GM12878 (cell line): ENCODE measurements around the gene ATP6V1F. TPM values are rescaled to one million over a fixed set of nuclear protein-coding genes. Genes with fewer than 3 reads are reported as not detected.

ENCODE experiments used
- ATAC-seq: fragments of 200-7000 bp; cut with Tn5 transposase; 3 replicates; pipeline ENCODE4 v1.9.1; 2020; ENCODE audit warnings: mild to moderate bottlenecking, moderate library complexity
- BruUV-seq: library from RNA; stranded (reverse); fragments of 400-500 nt; replicated peaks from 2 replicates; lab custom pipeline; 2021; lab: Mats Ljungman, UMichigan
- CTCF ChIA-PET: fragments of 300-600 bp; sonication (Branson Sonifier 250); formaldehyde crosslinking; extraction: SDS; loops from one replicate; lab custom pipeline; 2021; ENCODE audit warnings: inconsistent platforms; lab: Yijun Ruan, JAX
- POLR2A ChIA-PET: fragments of 350-600 bp; formaldehyde crosslinking; extraction: SDS; loops from one replicate; lab custom pipeline; 2021; ENCODE audit warnings: inconsistent platforms; lab: Charles Lee
- RAD21 ChIA-PET: fragments of 300-600 bp; sonication (Branson Sonifier 250); formaldehyde crosslinking; loops from one replicate; lab custom pipeline; 2023; ENCODE audit warnings: antibody characterized with exemption; ENCODE audit not compliant: unreplicated experiment; lab: Charles Lee
- SMC1A ChIA-PET: fragments of 300-600 bp; sonication (Branson Sonifier 250); formaldehyde crosslinking; loops from one replicate; lab custom pipeline; 2023; ENCODE audit not compliant: unreplicated experiment, uncharacterized antibody; lab: Charles Lee
- DNase-seq: peaks from one replicate; pipeline ENCODE4 v3.0.0-alpha.2; 2011; ENCODE audit warnings: low read depth, low spot score
- FAIRE-seq: peaks from 3 replicates; lab custom pipeline; 2011; peaks lifted over from hg19 to GRCh38; lab: Jason Lieb, UNC
- H2AFZ ChIP-seq: 2 replicates; pipeline ENCODE4 v1.6.0; 2011; ENCODE audit warnings: low read depth, low read length, control low read depth; ENCODE audit not compliant: control insufficient read depth
- H3K27ac ChIP-seq: 2 replicates; pipeline ENCODE4 v1.5.1; 2011; ENCODE audit warnings: control low read depth; ENCODE audit not compliant: control insufficient read depth, insufficient read depth
- H3K27me3 ChIP-seq, 2 experiments: replicated peaks in 1 of 2; 2 replicates each; pipeline versions ENCODE4 v1.6.0 to v1.6.1; 2011; ENCODE audit warnings: low read length in 1 of 2; ENCODE audit not compliant: control insufficient read depth in 2 of 2, insufficient read depth in 2 of 2
- H3K36me3 ChIP-seq, 2 experiments: 2 replicates each; pipeline ENCODE4 v1.5.1; 2011; ENCODE audit warnings: low read length in 1 of 2; ENCODE audit not compliant: control insufficient read depth in 2 of 2, insufficient read depth in 2 of 2
- H3K4me1 ChIP-seq: 2 replicates; pipeline ENCODE4 v1.6.1; 2011; ENCODE audit warnings: mild to moderate bottlenecking, low read length, moderate library complexity, mixed read lengths; ENCODE audit not compliant: control insufficient read depth, insufficient read depth
- H3K4me2 ChIP-seq: 2 replicates; pipeline ENCODE4 v1.6.0; 2011; ENCODE audit warnings: control low read depth; ENCODE audit not compliant: control insufficient read depth, insufficient read depth
- H3K4me3 ChIP-seq: fragments of 200-600 bp; sonication (generic); 2 replicates; pipeline ENCODE4 v1.5.1; 2016
- H3K79me2 ChIP-seq: 2 replicates; pipeline ENCODE4 v1.6.0; 2011; ENCODE audit warnings: low read length; ENCODE audit not compliant: control insufficient read depth, insufficient read depth
- H3K9ac ChIP-seq: 2 replicates; pipeline ENCODE4 v1.8.0; 2011; ENCODE audit warnings: low read length, control low read depth, mixed read lengths; ENCODE audit not compliant: control insufficient read depth, insufficient read depth
- H3K9me3 ChIP-seq: replicated peaks from 3 replicates; pipeline ENCODE4 v1.5.1; 2011; ENCODE audit warnings: mild to moderate bottlenecking, low read length; ENCODE audit not compliant: control insufficient read depth, insufficient read depth
- H4K20me1 ChIP-seq: 2 replicates; pipeline ENCODE4 v1.6.0; 2011; ENCODE audit not compliant: control insufficient read depth, insufficient read depth
- CHD4 ChIP-seq: fragments of 200-600 bp; sonication (generic); IDR thresholded peaks from 2 replicates; pipeline ENCODE4 v1.6.1; 2016; ENCODE audit warnings: mild to moderate bottlenecking
- FOXM1 ChIP-seq: IDR thresholded peaks from 2 replicates; pipeline ENCODE4 v1.6.1; 2012; ENCODE audit warnings: low read depth, mild to moderate bottlenecking, inconsistent platforms, low read length, moderate library complexity
- NR2F1 ChIP-seq: fragments of 450-650 bp; conservative IDR thresholded peaks from 2 replicates; pipeline ENCODE4 v1.6.1; 2017; ENCODE audit warnings: mild to moderate bottlenecking
- POLR2AphosphoS2 ChIP-seq: IDR thresholded peaks from 2 replicates; pipeline ENCODE4 v1.6.1; 2011; ENCODE audit warnings: low read depth, mild to moderate bottlenecking, low read length, improper control_type of control experiment, moderate library complexity
- SREBF1 ChIP-seq: IDR thresholded peaks from 2 replicates; pipeline ENCODE4 v1.6.1; 2012; ENCODE audit warnings: mild to moderate bottlenecking, low read length
- SRF ChIP-seq, 2 experiments: IDR thresholded peaks; 2 replicates each; pipeline ENCODE4 v1.6.1; 2011; ENCODE audit warnings: low read depth in 2 of 2, low read length in 2 of 2, mild to moderate bottlenecking in 1 of 2, moderate library complexity in 1 of 2
- WGBS: methylation state at CpG from one replicate; pipeline ENCODE4 v1.1.6; 2016; ENCODE audit warnings: low lambda C conversion rate; ENCODE audit not compliant: insufficient replicate concordance, insufficient coverage; ENCODE audit errors: missing lambda C conversion rate; 5-methylcytosine and 5-hydroxymethylcytosine counted together
- in situ Hi-C: fragments of 300-500 bp; cut with MboI; formaldehyde crosslinking; loops from 9 replicates; pipeline ENCODE4 v1.14.3; 2018; ENCODE audit warnings: mixed read lengths
- intact Hi-C: fragments of 100-400 bp; cut with micrococcal nuclease; formaldehyde crosslinking; loops from one replicate; pipeline ENCODE4 v1.14.2; 2022; ENCODE audit not compliant: unreplicated experiment
- polyA plus RNA-seq, 11 experiments: library from polyadenylated mRNA; depleted of rRNA in 4 of 11; unstranded in 6 of 11; stranded (reverse) in 5 of 11; fragments of >200 nt; fragmentation: Nextera tagmentation in 4 of 11; fragmentation: Illumina TruSeq in 1 of 11; extraction: Ambion mirVana in 4 of 11; extraction: Trizol in 1 of 11; gene quantifications; 1 replicate in 1 of 11; 2 replicates in 10 of 11; pipeline versions ENCODE4 v1.2.1 to v1.2.3, GENCODE V29; 2011 to 2016; ENCODE audit warnings: inconsistent platforms in 2 of 11, missing spikeins in 2 of 11, low read depth in 1 of 11
- total RNA-seq, 4 experiments: library from RNA; depleted of rRNA in 3 of 4; stranded (reverse); fragments of >200 nt in 3 of 4; fragmentation: Illumina TruSeq in 1 of 4; extraction: Trizol in 1 of 4; gene quantifications; 2 replicates each; pipeline versions ENCODE4 v1.2.1 to v1.2.3, GENCODE V29; 2013 to 2021
- TF ChIP-seq, protein P1 (sequence below): IDR thresholded peaks from 2 replicates; pipeline ENCODE4 v1.6.1; 2011; ENCODE audit warnings: mild to moderate bottlenecking, low read depth, low read length, moderate library complexity; ENCODE audit not compliant: insufficient replicate concordance
- TF ChIP-seq, protein P2 (sequence below): IDR thresholded peaks from 2 replicates; pipeline ENCODE4 v1.6.1; 2011; ENCODE audit warnings: low read depth, mild to moderate bottlenecking, low read length, moderate library complexity, borderline replicate concordance; ENCODE audit errors: extremely low read depth
- TF ChIP-seq, protein P3 (sequence below): fragments of 450-650 bp; IDR thresholded peaks from 2 replicates; pipeline ENCODE4 v1.6.1; 2016; ENCODE audit warnings: mild to moderate bottlenecking
- TF ChIP-seq, protein P4 (sequence below): IDR thresholded peaks from 2 replicates; pipeline ENCODE4 v1.6.1; 2012; ENCODE audit warnings: low read depth, low read length, improper control_type of control experiment

Gene ATP6V1F
- total and polyA plus RNA-seq, 10 of the 15 experiments (the other 5 are each of a cell fraction or from before 2014, with no cell fraction given), result 111 to 343 (median 203) TPM

DNA sequence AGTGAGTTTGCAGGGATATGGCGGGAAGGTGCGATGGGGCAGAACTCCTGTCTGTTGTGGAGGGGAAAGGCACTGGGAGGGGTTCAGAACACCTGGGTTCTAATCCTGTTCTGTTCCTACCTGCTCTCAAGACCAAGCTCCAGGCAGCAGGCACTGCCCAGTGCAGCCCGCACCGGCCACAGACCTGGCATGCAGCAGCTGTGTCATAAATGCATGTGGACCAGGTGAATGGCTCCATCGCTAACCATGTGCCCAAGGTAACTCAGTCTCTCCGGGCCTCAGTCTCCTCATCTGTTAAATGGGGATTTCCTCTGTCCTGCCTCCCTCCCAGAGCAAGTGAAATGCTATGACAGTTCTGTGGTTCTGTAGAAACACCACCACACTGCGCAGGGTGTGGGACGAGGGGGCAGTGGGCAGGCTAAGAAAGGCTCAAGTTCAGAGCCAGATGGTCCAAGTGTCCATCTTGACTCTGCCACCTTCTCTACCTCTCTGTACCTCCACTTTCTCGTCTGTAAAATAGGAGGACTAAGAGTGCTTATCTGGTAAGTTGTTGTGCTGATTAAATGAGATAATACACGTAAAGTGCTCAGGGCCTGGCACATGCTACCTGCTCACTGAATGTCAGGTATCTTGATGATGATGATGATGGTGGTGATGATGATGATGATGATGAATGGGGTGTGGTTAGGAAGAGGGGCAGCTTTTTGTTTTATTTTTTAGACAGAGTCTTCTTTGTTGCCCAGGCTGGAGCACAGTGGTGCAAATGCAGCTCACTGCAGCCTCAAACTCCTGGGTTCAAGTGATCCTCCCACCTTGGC, 22.9 kb downstream of the ATP6V1F start:
- FAIRE-seq (no peak), DNase-seq (no peak), ATAC-seq (no peak)
- Histone ChIP-seq H3K4me3 (no peak overlapping the region), H3K9ac (no peak overlapping the region), H3K4me1 (peaks cover 12% of the 10 kb centered on the region), H3K79me2 (no peaks in the 10 kb centered on the region), H3K36me3 (no peaks in the 10 kb centered on the region), H4K20me1 (no peaks in the 10 kb centered on the region), H3K4me2 (no peak overlapping the region), H3K27me3 (peaks cover 0 to 1% of the 10 kb centered on the region in 2 experiments; a peak in 2 of 4 replicates), H3K9me3 (no peaks in the 10 kb centered on the region), H3K27ac (no peak overlapping the region), H2AFZ (no peak overlapping the region)
- ChIA-PET CTCF (interaction anchor here (1.3 kb wide), 1 partner anchor 206 kb away, joined by 5 read pairs; no protein-coding TSS in a partner anchor), POLR2A (interaction anchor here (0.5 kb wide), 1 partner anchor 477 kb away, joined by 4 read pairs; no protein-coding TSS in a partner anchor), RAD21 (interaction anchor here (0.6 to 1.3 kb wide), 4 partner anchors 23 to 326 kb away, joined by 3 to 4 read pairs (median 3); partner anchors contain the start of gene ATP6V1F), SMC1A (interaction anchor here (1.5 kb wide), 1 partner anchor 23 kb away, joined by 5 read pairs; the partner anchor contains the start of gene ATP6V1F)
- intact Hi-C loops, result loop anchor here (10.0 kb wide), 1 partner anchor 431 kb away; the partner anchor contains the start of gene HILPDA
- in situ Hi-C loops, result no loop called here
- WGBS, result 68% methylated on average over 10 of the region's 10 CpGs
- BruUV-seq, result no TSS peak
- TF ChIP-seq POLR2AphosphoS2, result no peak
- TF ChIP-seq SREBF1, result no peak
- TF ChIP-seq, protein P1, sequence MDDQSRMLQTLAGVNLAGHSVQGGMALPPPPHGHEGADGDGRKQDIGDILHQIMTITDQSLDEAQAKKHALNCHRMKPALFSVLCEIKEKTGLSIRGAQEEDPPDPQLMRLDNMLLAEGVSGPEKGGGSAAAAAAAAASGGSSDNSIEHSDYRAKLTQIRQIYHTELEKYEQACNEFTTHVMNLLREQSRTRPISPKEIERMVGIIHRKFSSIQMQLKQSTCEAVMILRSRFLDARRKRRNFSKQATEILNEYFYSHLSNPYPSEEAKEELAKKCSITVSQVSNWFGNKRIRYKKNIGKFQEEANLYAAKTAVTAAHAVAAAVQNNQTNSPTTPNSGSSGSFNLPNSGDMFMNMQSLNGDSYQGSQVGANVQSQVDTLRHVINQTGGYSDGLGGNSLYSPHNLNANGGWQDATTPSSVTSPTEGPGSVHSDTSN, result no peak
- no peak for TF ChIP-seq FOXM1
- TF ChIP-seq, protein P2, sequence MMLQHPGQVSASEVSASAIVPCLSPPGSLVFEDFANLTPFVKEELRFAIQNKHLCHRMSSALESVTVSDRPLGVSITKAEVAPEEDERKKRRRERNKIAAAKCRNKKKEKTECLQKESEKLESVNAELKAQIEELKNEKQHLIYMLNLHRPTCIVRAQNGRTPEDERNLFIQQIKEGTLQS, result no peak
- TF ChIP-seq SRF (IDR thresholded peaks at IDR 0.05; ENCODE audit: low read depth in 2 of 2, low read length in 2 of 2), result no peak
- TF ChIP-seq, protein P3, sequence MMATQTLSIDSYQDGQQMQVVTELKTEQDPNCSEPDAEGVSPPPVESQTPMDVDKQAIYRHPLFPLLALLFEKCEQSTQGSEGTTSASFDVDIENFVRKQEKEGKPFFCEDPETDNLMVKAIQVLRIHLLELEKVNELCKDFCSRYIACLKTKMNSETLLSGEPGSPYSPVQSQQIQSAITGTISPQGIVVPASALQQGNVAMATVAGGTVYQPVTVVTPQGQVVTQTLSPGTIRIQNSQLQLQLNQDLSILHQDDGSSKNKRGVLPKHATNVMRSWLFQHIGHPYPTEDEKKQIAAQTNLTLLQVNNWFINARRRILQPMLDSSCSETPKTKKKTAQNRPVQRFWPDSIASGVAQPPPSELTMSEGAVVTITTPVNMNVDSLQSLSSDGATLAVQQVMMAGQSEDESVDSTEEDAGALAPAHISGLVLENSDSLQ, result no peak
- no peak for TF ChIP-seq CHD4
- TF ChIP-seq NR2F1, result no peak
- TF ChIP-seq, protein P4, sequence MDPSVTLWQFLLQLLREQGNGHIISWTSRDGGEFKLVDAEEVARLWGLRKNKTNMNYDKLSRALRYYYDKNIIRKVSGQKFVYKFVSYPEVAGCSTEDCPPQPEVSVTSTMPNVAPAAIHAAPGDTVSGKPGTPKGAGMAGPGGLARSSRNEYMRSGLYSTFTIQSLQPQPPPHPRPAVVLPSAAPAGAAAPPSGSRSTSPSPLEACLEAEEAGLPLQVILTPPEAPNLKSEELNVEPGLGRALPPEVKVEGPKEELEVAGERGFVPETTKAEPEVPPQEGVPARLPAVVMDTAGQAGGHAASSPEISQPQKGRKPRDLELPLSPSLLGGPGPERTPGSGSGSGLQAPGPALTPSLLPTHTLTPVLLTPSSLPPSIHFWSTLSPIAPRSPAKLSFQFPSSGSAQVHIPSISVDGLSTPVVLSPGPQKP, result no peak
